GM12878 (cell line): ENCODE measurements around the gene HCN1. TPM values are rescaled to one million over a fixed set of nuclear protein-coding genes. Genes with fewer than 3 reads are reported as not detected.

Experiments
- FOXK2 ChIP-seq: fragments of 450-650 bp; IDR thresholded peaks from 2 replicates; pipeline ENCODE4 v1.6.1; 2017; ENCODE audit warnings: mild to moderate bottlenecking, moderate library complexity
- HSF1 ChIP-seq: fragments of 150-350 bp; IDR thresholded peaks from 2 replicates; pipeline ENCODE4 v1.6.1; 2014; ENCODE audit warnings: mild to moderate bottlenecking, low read depth, low read length
- NBN ChIP-seq: fragments of 450-650 bp; IDR thresholded peaks from 2 replicates; pipeline ENCODE4 v1.6.1; 2016
- PML ChIP-seq: IDR thresholded peaks from 2 replicates; pipeline ENCODE4 v1.6.1; 2012; ENCODE audit warnings: low read length, inconsistent platforms
- RELB ChIP-seq: fragments of 450-650 bp; IDR thresholded peaks from 2 replicates; pipeline ENCODE4 v1.6.1; 2017; ENCODE audit warnings: low read depth, mild to moderate bottlenecking, moderate library complexity
- SREBF1 ChIP-seq: IDR thresholded peaks from 2 replicates; pipeline ENCODE4 v1.6.1; 2012; ENCODE audit warnings: mild to moderate bottlenecking, low read length
- ZBTB11 ChIP-seq: fragments of 450-650 bp; formaldehyde crosslinking; IDR thresholded peaks from 2 replicates; pipeline ENCODE4 v1.5.0; 2022; ENCODE audit warnings: mild to moderate bottlenecking, missing genetic modification characterization
- ZBTB33 ChIP-seq: fragments of 450-650 bp; IDR thresholded peaks from 2 replicates; pipeline ENCODE4 v1.6.1; 2017; ENCODE audit warnings: mild to moderate bottlenecking
- ZNF622 ChIP-seq: fragments of 450-650 bp; IDR thresholded peaks from 2 replicates; pipeline ENCODE4 v1.6.1; 2017; ENCODE audit warnings: mild to moderate bottlenecking, inconsistent platforms
- polyA plus RNA-seq, 11 experiments: library from polyadenylated mRNA; depleted of rRNA in 4 of 11; unstranded in 6 of 11; stranded (reverse) in 5 of 11; fragments of >200 nt; fragmentation: Nextera tagmentation in 4 of 11; fragmentation: Illumina TruSeq in 1 of 11; extraction: Ambion mirVana in 4 of 11; extraction: Trizol in 1 of 11; gene quantifications; 1 replicate in 1 of 11; 2 replicates in 10 of 11; pipeline versions ENCODE4 v1.2.1 to v1.2.3, GENCODE V29; 2011 to 2016; ENCODE audit warnings: inconsistent platforms in 2 of 11, missing spikeins in 2 of 11, low read depth in 1 of 11
- total RNA-seq, 4 experiments: library from RNA; depleted of rRNA in 3 of 4; stranded (reverse); fragments of >200 nt in 3 of 4; fragmentation: Illumina TruSeq in 1 of 4; extraction: Trizol in 1 of 4; gene quantifications; 2 replicates each; pipeline versions ENCODE4 v1.2.1 to v1.2.3, GENCODE V29; 2013 to 2021

Gene HCN1
- total and polyA plus RNA-seq, 10 of the 15 experiments (the other 5 are each of a cell fraction or from before 2014, with no cell fraction given), result not detected

- TF ChIP-seq ZBTB11 (CRISPR knock-in tag), result no peak
- TF ChIP-seq NBN, result no peak
- TF ChIP-seq PML, result no peak
- no peak for TF ChIP-seq FOXK2
- no peak for TF ChIP-seq ZNF622
- TF ChIP-seq HSF1, result no peak
- no peak for TF ChIP-seq SREBF1
- TF ChIP-seq ZBTB33, result no peak
- no peak for TF ChIP-seq RELB
Observed at GRCh38 chr5:45695804-45696156, 400 bp downstream of the HCN1 start (continued).
